ENCODE measurements around the gene TMEM37.
A peak's percentile ranks its signal among the peaks of the same experiment; 100 is the strongest.

Gene TMEM37

GRCh38 chr2:119483395-119483753 is 51.7 kb downstream of the TMEM37 start:
- H3K9me3 ChIP-seq = no peaks in the 10 kb centered on the region
- no peaks in the 10 kb centered on the region for H3K27me3 ChIP-seq
- no peak for TF ChIP-seq Cebpa-rat (IDR thresholded peaks at IDR 0.05)
- H3K36me3 ChIP-seq = no peaks in the 10 kb centered on the region
- H3K27ac ChIP-seq = no peak overlapping the region
- H3K4me1 ChIP-seq = peaks cover 42% of the 10 kb centered on the region
- peak overlapping the region; percentile 25; the same call in 1 of the 2 replicates for H3K4me2 ChIP-seq
- no peak overlapping the region for H3K4me3 ChIP-seq
- H4K20me1 ChIP-seq = no peaks in the 10 kb centered on the region
- no peak overlapping the region for H3K9ac ChIP-seq

GRCh38 chr2:119483896-119484718 is 52.5 kb downstream of the TMEM37 start:
- Histone ChIP-seq H3K4me2 (no peak overlapping the region), H3K27me3 (no peaks in the 10 kb centered on the region), H3K9ac (no peak overlapping the region), H4K20me1 (no peaks in the 10 kb centered on the region), H3K36me3 (no peaks in the 10 kb centered on the region), H3K4me3 (no peak overlapping the region), H3K27ac (no peak overlapping the region), H3K9me3 (no peaks in the 10 kb centered on the region), H3K4me1 (peaks cover 42% of the 10 kb centered on the region)
- TF ChIP-seq Cebpa-rat (IDR thresholded peaks at IDR 0.05) = no peak

GRCh38 chr2:119484834-119485233 is 53.2 kb downstream of the TMEM37 start:
- Histone ChIP-seq H3K27me3 (no peaks in the 10 kb centered on the region), H3K9me3 (no peaks in the 10 kb centered on the region), H3K36me3 (no peaks in the 10 kb centered on the region), H3K4me2 (no peak overlapping the region), H3K9ac (no peak overlapping the region), H3K4me1 (peaks cover 42% of the 10 kb centered on the region), H4K20me1 (no peaks in the 10 kb centered on the region), H3K4me3 (no peak overlapping the region), H3K27ac (no peak overlapping the region)
- TF ChIP-seq Cebpa-rat (IDR thresholded peaks at IDR 0.05) = no peak

GRCh38 chr2:119485336-119486110 is 53.9 kb downstream of the TMEM37 start:
- H3K27me3 ChIP-seq = no peaks in the 10 kb centered on the region
- no peak overlapping the region for H3K27ac ChIP-seq
- no peak for TF ChIP-seq Cebpa-rat (IDR thresholded peaks at IDR 0.05)
- no peak overlapping the region for H3K4me3 ChIP-seq
- H3K36me3 ChIP-seq = no peaks in the 10 kb centered on the region
- H3K9ac ChIP-seq = no peak overlapping the region
- peaks cover 42% of the 10 kb centered on the region for H3K4me1 ChIP-seq
- H4K20me1 ChIP-seq = no peaks in the 10 kb centered on the region
- H3K9me3 ChIP-seq = no peaks in the 10 kb centered on the region
- no peak overlapping the region for H3K4me2 ChIP-seq

- no peak overlapping the region for H3K4me3 ChIP-seq
- H3K4me2 ChIP-seq = no peak overlapping the region
- no peaks in the 10 kb centered on the region for H3K27me3 ChIP-seq
- no peaks in the 10 kb centered on the region for H4K20me1 ChIP-seq
- H3K36me3 ChIP-seq = no peaks in the 10 kb centered on the region
- no peak overlapping the region for H3K9ac ChIP-seq
- no peak for TF ChIP-seq Cebpa-rat (IDR thresholded peaks at IDR 0.05)
- no peaks in the 10 kb centered on the region for H3K9me3 ChIP-seq
- H3K27ac ChIP-seq = no peak overlapping the region
- peaks cover 42% of the 10 kb centered on the region for H3K4me1 ChIP-seq
Measured at GRCh38 chr2:119486196-119486827, 54.7 kb downstream of the TMEM37 start.

- no peak overlapping the region for H3K27ac ChIP-seq
- H3K4me3 ChIP-seq = no peak overlapping the region
- no peaks in the 10 kb centered on the region for H4K20me1 ChIP-seq
- no peaks in the 10 kb centered on the region for H3K36me3 ChIP-seq
- peaks cover 40% of the 10 kb centered on the region for H3K4me1 ChIP-seq
- no peak overlapping the region for H3K9ac ChIP-seq
- no peak for TF ChIP-seq Cebpa-rat (IDR thresholded peaks at IDR 0.05)
- H3K4me2 ChIP-seq = peak overlapping the region; percentile 69; the same call in 1 of the 2 replicates
- no peaks in the 10 kb centered on the region for H3K9me3 ChIP-seq
- H3K27me3 ChIP-seq = no peaks in the 10 kb centered on the region
Measured at GRCh38 chr2:119486886-119487285, 55.2 kb downstream of the TMEM37 start.

- H3K27ac ChIP-seq = peak overlapping the region; percentile 1
- TF ChIP-seq Cebpa-rat (IDR thresholded peaks at IDR 0.05) = no peak
- no peaks in the 10 kb centered on the region for H3K36me3 ChIP-seq
- no peak overlapping the region for H3K4me3 ChIP-seq
- H3K9me3 ChIP-seq = no peaks in the 10 kb centered on the region
- H3K4me1 ChIP-seq = peaks cover 33% of the 10 kb centered on the region
- H3K4me2 ChIP-seq = peak overlapping the region; percentile 69
- H3K9ac ChIP-seq = no peak overlapping the region
- H4K20me1 ChIP-seq = no peaks in the 10 kb centered on the region
- no peaks in the 10 kb centered on the region for H3K27me3 ChIP-seq
Measured at GRCh38 chr2:119487434-119488244, 56.0 kb downstream of the TMEM37 start.

Measured in BLaER1 (cell line).